Measurements from ENCODE around the gene SHROOM1.
"Not testable (repeated sequence)": the region's sequence is repeated elsewhere in the genome, so short reads cannot be mapped to it uniquely, and the experiment has no call there.

DNA sequence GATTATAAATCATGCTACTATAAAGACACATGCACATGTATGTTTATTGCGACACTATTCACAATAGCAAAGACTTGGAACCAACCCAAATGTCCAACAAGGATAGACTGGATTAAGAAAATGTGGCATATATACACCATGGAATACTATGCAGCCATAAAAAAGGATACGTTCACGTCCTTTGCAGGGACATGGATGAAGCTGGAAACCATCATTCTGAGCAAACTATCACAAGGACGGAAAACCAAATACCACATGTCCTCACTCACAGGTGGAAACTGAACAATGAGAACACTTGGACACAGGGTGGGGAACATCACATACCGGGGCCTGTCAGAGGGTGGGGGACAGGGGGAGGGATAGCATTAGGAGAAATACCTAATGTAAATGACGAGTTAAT lies 24.6 kb downstream of the SHROOM1 start:
- TF ChIP-seq, protein P1, sequence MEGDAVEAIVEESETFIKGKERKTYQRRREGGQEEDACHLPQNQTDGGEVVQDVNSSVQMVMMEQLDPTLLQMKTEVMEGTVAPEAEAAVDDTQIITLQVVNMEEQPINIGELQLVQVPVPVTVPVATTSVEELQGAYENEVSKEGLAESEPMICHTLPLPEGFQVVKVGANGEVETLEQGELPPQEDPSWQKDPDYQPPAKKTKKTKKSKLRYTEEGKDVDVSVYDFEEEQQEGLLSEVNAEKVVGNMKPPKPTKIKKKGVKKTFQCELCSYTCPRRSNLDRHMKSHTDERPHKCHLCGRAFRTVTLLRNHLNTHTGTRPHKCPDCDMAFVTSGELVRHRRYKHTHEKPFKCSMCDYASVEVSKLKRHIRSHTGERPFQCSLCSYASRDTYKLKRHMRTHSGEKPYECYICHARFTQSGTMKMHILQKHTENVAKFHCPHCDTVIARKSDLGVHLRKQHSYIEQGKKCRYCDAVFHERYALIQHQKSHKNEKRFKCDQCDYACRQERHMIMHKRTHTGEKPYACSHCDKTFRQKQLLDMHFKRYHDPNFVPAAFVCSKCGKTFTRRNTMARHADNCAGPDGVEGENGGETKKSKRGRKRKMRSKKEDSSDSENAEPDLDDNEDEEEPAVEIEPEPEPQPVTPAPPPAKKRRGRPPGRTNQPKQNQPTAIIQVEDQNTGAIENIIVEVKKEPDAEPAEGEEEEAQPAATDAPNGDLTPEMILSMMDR (IDR thresholded peaks at IDR 0.05) = not testable (repeated sequence)
- TF ChIP-seq POLR2A (IDR thresholded peaks at IDR 0.05) = not testable (repeated sequence)

All from esophagus squamous epithelium (tissue), 4 donors.